Measurements from ENCODE around the gene SFMBT2. TPM values are rescaled to one million over a fixed set of nuclear protein-coding genes. Genes with fewer than 3 reads are reported as not detected.

SFMBT2 gene
- total RNA-seq, 1 experiment from 2014 or later: 14.3 TPM

- TF ChIP-seq, protein P1, sequence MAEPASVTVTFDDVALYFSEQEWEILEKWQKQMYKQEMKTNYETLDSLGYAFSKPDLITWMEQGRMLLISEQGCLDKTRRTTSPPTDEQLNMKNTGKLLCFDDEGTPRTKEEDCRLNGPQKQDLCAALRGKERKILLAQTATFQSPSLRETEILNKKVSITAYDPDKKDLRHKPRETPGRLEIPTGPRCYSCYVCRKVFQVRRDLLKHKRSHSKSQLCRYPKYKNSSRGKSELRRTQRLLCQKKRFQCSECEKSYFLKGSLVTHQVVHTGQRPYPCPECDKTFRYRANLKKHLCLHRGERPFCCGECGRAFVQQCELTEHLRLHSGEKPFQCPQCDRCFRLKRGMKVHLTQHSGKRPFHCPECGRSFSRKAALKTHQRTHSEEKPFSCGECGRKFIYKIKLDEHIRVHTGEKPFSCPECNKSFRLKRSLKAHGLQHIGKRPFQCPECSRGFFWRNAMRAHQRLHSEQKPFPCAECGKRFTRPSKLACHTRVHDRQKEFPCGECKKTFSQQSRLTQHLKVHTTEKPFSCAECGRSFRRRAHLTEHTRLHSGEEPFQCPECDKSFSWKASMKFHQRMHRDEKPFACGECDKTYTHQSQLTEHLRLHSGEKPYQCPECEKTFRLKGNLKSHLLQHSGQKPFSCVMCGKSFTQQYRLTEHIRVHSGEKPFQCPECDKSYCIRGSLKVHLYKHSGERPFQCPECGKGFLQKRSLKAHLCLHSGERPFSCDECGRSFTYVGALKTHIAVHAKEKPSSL (CRISPR knock-in tag; conservative IDR thresholded peaks at IDR 0.05): no peak
- TF ChIP-seq AR (CRISPR knock-in tag; IDR thresholded peaks at IDR 0.05) (no peak), ZNF219 (CRISPR knock-in tag; IDR thresholded peaks at IDR 0.05; ENCODE audit: borderline replicate concordance) (no peak)
Measured at GRCh38 chr10:7173948-7174347, 236.9 kb downstream of the SFMBT2 start (continued).

DNA sequence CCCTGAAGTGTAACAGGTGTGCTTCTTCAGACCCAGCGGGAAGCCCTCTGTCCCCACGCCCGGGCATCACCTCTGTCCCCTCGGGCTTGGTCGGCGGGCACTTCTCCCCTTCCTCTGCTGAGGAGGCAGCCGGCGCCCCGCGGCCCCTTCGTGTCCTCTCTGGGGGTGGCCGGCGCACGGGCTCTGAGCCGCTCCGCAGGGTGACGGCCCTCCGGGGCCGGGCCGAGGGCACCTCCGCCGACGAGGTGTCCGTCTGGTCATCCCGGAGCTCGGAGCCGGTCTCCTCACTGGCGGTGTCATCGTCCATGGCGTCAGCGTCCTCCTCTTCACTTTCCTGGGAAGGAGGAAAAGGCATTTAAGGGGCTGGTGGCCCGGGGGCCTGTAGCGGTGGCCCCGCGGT lies 239.0 kb downstream of the SFMBT2 start:
- CTCF ChIA-PET: interaction anchor here (0.9 kb wide), 1 partner anchor 117 kb away, joined by 3 read pairs; no protein-coding TSS in a partner anchor
- Mint-ChIP-seq H3K4me3 (no peak overlapping the region), H3K27ac (no peak overlapping the region), H3K9me3 (peaks cover 17% of the 10 kb centered on the region), H3K36me3 (peaks cover 50% of the 10 kb centered on the region), H3K27me3 (ENCODE audit: low read depth) (no peaks in the 10 kb centered on the region), H3K4me1 (no peaks in the 10 kb centered on the region)
- ATAC-seq: no peak
- TF ChIP-seq ZMAT4 (CRISPR knock-in tag; IDR thresholded peaks at IDR 0.05): no peak
- TF ChIP-seq TEAD1 (CRISPR knock-in tag; IDR thresholded peaks at IDR 0.05): no peak
- TF ChIP-seq ZNF416 (CRISPR knock-in tag; IDR thresholded peaks at IDR 0.05): no peak
- TF ChIP-seq OVOL2 (CRISPR knock-in tag; IDR thresholded peaks at IDR 0.05; ENCODE audit: borderline replicate concordance): no peak
- TF ChIP-seq, protein P2, sequence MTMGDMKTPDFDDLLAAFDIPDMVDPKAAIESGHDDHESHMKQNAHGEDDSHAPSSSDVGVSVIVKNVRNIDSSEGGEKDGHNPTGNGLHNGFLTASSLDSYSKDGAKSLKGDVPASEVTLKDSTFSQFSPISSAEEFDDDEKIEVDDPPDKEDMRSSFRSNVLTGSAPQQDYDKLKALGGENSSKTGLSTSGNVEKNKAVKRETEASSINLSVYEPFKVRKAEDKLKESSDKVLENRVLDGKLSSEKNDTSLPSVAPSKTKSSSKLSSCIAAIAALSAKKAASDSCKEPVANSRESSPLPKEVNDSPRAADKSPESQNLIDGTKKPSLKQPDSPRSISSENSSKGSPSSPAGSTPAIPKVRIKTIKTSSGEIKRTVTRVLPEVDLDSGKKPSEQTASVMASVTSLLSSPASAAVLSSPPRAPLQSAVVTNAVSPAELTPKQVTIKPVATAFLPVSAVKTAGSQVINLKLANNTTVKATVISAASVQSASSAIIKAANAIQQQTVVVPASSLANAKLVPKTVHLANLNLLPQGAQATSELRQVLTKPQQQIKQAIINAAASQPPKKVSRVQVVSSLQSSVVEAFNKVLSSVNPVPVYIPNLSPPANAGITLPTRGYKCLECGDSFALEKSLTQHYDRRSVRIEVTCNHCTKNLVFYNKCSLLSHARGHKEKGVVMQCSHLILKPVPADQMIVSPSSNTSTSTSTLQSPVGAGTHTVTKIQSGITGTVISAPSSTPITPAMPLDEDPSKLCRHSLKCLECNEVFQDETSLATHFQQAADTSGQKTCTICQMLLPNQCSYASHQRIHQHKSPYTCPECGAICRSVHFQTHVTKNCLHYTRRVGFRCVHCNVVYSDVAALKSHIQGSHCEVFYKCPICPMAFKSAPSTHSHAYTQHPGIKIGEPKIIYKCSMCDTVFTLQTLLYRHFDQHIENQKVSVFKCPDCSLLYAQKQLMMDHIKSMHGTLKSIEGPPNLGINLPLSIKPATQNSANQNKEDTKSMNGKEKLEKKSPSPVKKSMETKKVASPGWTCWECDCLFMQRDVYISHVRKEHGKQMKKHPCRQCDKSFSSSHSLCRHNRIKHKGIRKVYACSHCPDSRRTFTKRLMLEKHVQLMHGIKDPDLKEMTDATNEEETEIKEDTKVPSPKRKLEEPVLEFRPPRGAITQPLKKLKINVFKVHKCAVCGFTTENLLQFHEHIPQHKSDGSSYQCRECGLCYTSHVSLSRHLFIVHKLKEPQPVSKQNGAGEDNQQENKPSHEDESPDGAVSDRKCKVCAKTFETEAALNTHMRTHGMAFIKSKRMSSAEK (CRISPR knock-in tag; IDR thresholded peaks at IDR 0.05; ENCODE audit: borderline replicate concordance): no peak
- TF ChIP-seq, protein P3, sequence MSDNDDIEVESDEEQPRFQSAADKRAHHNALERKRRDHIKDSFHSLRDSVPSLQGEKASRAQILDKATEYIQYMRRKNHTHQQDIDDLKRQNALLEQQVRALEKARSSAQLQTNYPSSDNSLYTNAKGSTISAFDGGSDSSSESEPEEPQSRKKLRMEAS (CRISPR knock-in tag; IDR thresholded peaks at IDR 0.05): no peak
- no peak for TF ChIP-seq PRRX2 (CRISPR knock-in tag; IDR thresholded peaks at IDR 0.05)
- no peak for TF ChIP-seq FOXJ3 (CRISPR knock-in tag; IDR thresholded peaks at IDR 0.05; ENCODE audit: borderline replicate concordance)
- TF ChIP-seq FOXK1 (CRISPR knock-in tag; IDR thresholded peaks at IDR 0.05): no peak
- no peak for TF ChIP-seq ESRRA (CRISPR knock-in tag; IDR thresholded peaks at IDR 0.05; ENCODE audit: borderline replicate concordance)
- TF ChIP-seq ZNF121 (CRISPR knock-in tag; IDR thresholded peaks at IDR 0.05): no peak
- TF ChIP-seq TP53 (CRISPR knock-in tag; IDR thresholded peaks at IDR 0.05): no peak
- no peak for TF ChIP-seq ZNF138 (CRISPR knock-in tag; conservative IDR thresholded peaks at IDR 0.05)
- TF ChIP-seq NR3C1 (CRISPR knock-in tag; conservative IDR thresholded peaks at IDR 0.05; ENCODE audit: low read depth): no peak
- no peak for TF ChIP-seq ZNF396 (CRISPR knock-in tag; IDR thresholded peaks at IDR 0.05; ENCODE audit: borderline replicate concordance)
- TF ChIP-seq ZNF317 (CRISPR knock-in tag; IDR thresholded peaks at IDR 0.05; ENCODE audit: borderline replicate concordance, low read depth): no peak
- TF ChIP-seq, protein P4, sequence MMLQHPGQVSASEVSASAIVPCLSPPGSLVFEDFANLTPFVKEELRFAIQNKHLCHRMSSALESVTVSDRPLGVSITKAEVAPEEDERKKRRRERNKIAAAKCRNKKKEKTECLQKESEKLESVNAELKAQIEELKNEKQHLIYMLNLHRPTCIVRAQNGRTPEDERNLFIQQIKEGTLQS (CRISPR knock-in tag; conservative IDR thresholded peaks at IDR 0.05): no peak
- no peak for TF ChIP-seq JUN (CRISPR knock-in tag; IDR thresholded peaks at IDR 0.05)
- TF ChIP-seq ATF1 (CRISPR knock-in tag; IDR thresholded peaks at IDR 0.05): no peak
- TF ChIP-seq ETV6 (CRISPR knock-in tag; IDR thresholded peaks at IDR 0.05): no peak
- POLR2A ChIA-PET: no interaction called here
- no peak for DNase-seq (ENCODE audit: low spot score)
